Measurements from ENCODE around the gene LETM1.
A peak's percentile ranks its signal among the peaks of the same experiment; 100 is the strongest.

Gene LETM1

DNA sequence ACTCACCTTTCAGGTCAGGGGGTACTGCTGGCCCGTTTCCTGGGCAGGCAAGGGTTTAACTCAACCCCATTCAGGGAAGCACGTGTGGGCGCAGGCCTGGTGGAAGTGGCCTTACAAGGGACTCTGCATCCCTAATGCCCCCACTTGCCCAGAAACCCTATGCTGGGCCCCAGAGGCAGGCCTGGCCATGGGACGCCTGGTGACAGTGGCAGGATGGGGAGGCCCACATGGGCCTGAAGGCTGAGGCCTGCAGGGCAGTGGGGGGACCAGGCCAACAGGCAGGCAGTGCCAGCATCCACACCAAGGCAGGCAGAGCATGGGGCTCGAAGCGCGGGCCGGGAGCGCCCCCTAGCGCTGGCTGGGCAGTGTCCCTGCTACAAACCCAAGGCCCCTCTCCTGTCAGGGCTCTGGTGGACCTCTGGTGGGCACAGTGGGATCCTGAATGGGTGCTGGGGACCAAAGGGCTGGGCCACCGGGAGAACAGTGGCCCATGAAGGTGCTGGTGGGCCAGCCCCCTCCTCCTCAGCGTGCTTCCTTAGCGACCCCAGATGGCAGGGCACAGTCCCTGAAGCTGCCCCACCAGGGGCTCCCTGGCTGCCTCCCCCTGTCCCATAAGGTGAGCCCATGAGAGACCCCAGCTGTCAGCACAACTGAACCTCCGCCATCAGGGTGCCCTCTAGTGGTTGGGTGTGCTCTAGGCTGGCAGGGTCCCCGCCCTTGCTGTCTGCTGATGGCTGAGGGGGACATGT is 46.0 kb downstream of the LETM1 start:
- Histone ChIP-seq H3K36me3 (ENCODE audit: control insufficient read depth in 1 of 2, insufficient read depth in 2 of 2, low read depth in 1 of 2, low read length in 2 of 2) (peaks cover 28 to 47% of the 10 kb centered on the region in 2 experiments), H3K27ac (ENCODE audit: low read length, poor library complexity, severe bottlenecking) (no peak overlapping the region), H4K91ac (ENCODE audit: low read length) (no peak overlapping the region), H3K27me3 (ENCODE audit: control insufficient read depth in 1 of 2, insufficient read depth in 1 of 2, low read length in 2 of 2) (peaks cover 0 to 5% of the 10 kb centered on the region in 2 experiments), H3K9me3 (ENCODE audit: control insufficient read depth, low read length) (no peaks in the 10 kb centered on the region), H2BK15ac (ENCODE audit: low read depth, poor library complexity, severe bottlenecking) (peak overlapping the region; percentile 9), H3K79me1 (replicated peaks; ENCODE audit: low read length, poor library complexity, severe bottlenecking) (peaks cover 7% of the 10 kb centered on the region), H4K8ac (ENCODE audit: low read length) (no peak overlapping the region), H3K23ac (ENCODE audit: low read length in 2 of 2) (no peak overlapping the region), H3K18ac (ENCODE audit: low read depth in 1 of 2, low read length in 2 of 2) (peak overlapping the region in 1 of 2 experiments; percentile 11), H3K4me2 (ENCODE audit: low read length, poor library complexity, severe bottlenecking) (no peak overlapping the region), H2BK5ac (ENCODE audit: low read depth, low read length, poor library complexity, severe bottlenecking) (no peak overlapping the region), H3K9ac (ENCODE audit: low read length) (no peak overlapping the region), H3K4me1 (ENCODE audit: control insufficient read depth, insufficient read depth, low read depth, low read length) (peaks cover 2% of the 10 kb centered on the region), H3K4ac (ENCODE audit: low read depth in 1 of 2, low read length in 2 of 2) (no peak overlapping the region), H3K4me3 (ENCODE audit: insufficient read depth in 1 of 2, low read depth in 1 of 2, low read length in 2 of 2) (no peak overlapping the region), H2AK5ac (ENCODE audit: low read length, severe bottlenecking) (no peak overlapping the region), H2AFZ (ENCODE audit: low read depth, low read length) (no peak overlapping the region), H2BK12ac (ENCODE audit: low read length in 2 of 2) (no peak overlapping the region), H3K14ac (ENCODE audit: low read length in 2 of 2) (no peak overlapping the region), H2BK120ac (ENCODE audit: low read depth, low read length) (no peak overlapping the region)
- DNase-seq = peak; percentile 65
- WGBS = 24% methylated on average over 15 of the region's 15 CpGs

DNA sequence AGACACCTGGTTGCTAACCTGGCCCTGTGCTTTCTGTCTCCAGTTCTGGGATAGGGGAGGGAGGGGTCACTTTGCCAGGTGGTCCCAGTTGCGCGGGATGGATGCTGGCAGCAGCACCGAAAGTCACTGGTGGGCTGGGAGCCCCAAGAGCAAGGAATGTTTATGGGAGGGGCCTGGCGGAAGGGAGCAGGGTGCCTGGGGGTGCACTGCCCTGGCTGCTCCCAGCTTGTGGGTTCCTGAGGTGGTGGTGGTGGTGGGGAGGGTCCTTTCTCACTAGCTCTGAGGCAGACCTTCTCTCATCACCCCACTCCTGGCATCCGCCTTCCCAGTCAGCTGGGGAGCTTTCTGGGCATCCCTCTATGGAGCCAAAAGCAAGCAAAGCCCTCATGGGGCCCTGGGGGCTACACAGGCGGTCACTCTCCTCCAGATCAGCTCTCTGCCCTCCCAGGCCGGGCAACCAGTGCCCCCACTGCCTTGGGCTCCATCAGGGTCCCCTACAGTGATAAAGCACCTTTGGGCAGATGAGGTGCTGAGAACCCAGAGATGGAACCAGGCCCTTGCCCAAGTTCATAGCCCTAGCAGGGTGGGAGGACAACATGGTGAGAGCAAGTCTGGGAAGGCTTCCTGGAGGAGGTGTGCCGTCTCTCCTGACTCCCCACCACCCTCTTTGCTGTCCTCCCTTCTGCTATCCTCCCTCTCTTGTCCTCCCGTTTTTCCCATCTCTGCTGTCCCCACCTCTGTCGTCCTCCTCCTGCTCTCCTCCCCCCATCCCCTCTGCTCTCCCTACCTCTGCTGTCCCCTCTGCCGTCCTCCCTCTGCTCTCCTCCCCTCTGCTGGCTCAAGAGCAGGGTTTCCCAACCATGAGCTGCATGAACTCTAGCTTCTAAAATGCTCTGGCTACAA is 46.9 kb downstream of the LETM1 start:
- no peak for DNase-seq
- Histone ChIP-seq H3K4ac (ENCODE audit: low read depth in 1 of 2, low read length in 2 of 2) (no peak overlapping the region), H2AFZ (ENCODE audit: low read depth, low read length) (no peak overlapping the region), H3K79me1 (replicated peaks; ENCODE audit: low read length, poor library complexity, severe bottlenecking) (peaks cover 5% of the 10 kb centered on the region), H3K27ac (ENCODE audit: low read length, poor library complexity, severe bottlenecking) (no peak overlapping the region), H3K9me3 (ENCODE audit: control insufficient read depth, low read length) (no peaks in the 10 kb centered on the region), H4K8ac (ENCODE audit: low read length) (no peak overlapping the region), H3K23ac (ENCODE audit: low read length in 2 of 2) (no peak overlapping the region), H2BK120ac (ENCODE audit: low read depth, low read length) (no peak overlapping the region), H2AK5ac (ENCODE audit: low read length, severe bottlenecking) (no peak overlapping the region), H3K36me3 (ENCODE audit: control insufficient read depth in 1 of 2, insufficient read depth in 2 of 2, low read depth in 1 of 2, low read length in 2 of 2) (peaks cover 20 to 39% of the 10 kb centered on the region in 2 experiments), H3K4me2 (ENCODE audit: low read length, poor library complexity, severe bottlenecking) (no peak overlapping the region), H4K91ac (ENCODE audit: low read length) (no peak overlapping the region), H3K4me3 (ENCODE audit: insufficient read depth in 1 of 2, low read depth in 1 of 2, low read length in 2 of 2) (no peak overlapping the region), H2BK12ac (ENCODE audit: low read length in 2 of 2) (no peak overlapping the region), H3K14ac (ENCODE audit: low read length in 2 of 2) (no peak overlapping the region), H3K27me3 (ENCODE audit: control insufficient read depth in 1 of 2, insufficient read depth in 1 of 2, low read length in 2 of 2) (peaks cover 0 to 9% of the 10 kb centered on the region in 2 experiments), H3K4me1 (ENCODE audit: control insufficient read depth, insufficient read depth, low read depth, low read length) (peaks cover 2% of the 10 kb centered on the region), H3K18ac (ENCODE audit: low read depth in 1 of 2, low read length in 2 of 2) (no peak overlapping the region), H2BK5ac (ENCODE audit: low read depth, low read length, poor library complexity, severe bottlenecking) (no peak overlapping the region), H3K9ac (ENCODE audit: low read length) (no peak overlapping the region), H2BK15ac (ENCODE audit: low read depth, poor library complexity, severe bottlenecking) (no peak overlapping the region)
- 89% methylated on average over 11 of the region's 11 CpGs for WGBS

DNA sequence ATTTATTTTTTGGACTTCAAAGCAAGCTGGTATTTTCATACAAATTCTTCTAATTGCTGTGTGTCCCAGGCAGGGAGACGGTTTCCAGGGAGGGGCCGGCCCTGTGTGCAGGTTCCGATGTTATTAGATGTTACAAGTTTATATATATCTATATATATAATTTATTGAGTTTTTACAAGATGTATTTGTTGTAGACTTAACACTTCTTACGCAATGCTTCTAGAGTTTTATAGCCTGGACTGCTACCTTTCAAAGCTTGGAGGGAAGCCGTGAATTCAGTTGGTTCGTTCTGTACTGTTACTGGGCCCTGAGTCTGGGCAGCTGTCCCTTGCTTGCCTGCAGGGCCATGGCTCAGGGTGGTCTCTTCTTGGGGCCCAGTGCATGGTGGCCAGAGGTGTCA is 47.6 kb downstream of the LETM1 start:
- Histone ChIP-seq H3K18ac (ENCODE audit: low read depth in 1 of 2, low read length in 2 of 2) (no peak overlapping the region), H3K79me1 (replicated peaks; ENCODE audit: low read length, poor library complexity, severe bottlenecking) (peaks cover 5% of the 10 kb centered on the region), H4K91ac (ENCODE audit: low read length) (no peak overlapping the region), H3K23ac (ENCODE audit: low read length in 2 of 2) (no peak overlapping the region), H2BK120ac (ENCODE audit: low read depth, low read length) (no peak overlapping the region), H2BK15ac (ENCODE audit: low read depth, poor library complexity, severe bottlenecking) (no peak overlapping the region), H3K9ac (ENCODE audit: low read length) (no peak overlapping the region), H3K27ac (ENCODE audit: low read length, poor library complexity, severe bottlenecking) (no peak overlapping the region), H2AFZ (ENCODE audit: low read depth, low read length) (no peak overlapping the region), H3K36me3 (ENCODE audit: control insufficient read depth in 1 of 2, insufficient read depth in 2 of 2, low read depth in 1 of 2, low read length in 2 of 2) (peaks cover 13 to 32% of the 10 kb centered on the region in 2 experiments), H3K14ac (ENCODE audit: low read length in 2 of 2) (no peak overlapping the region), H3K4me1 (ENCODE audit: control insufficient read depth, insufficient read depth, low read depth, low read length) (peaks cover 2% of the 10 kb centered on the region), H3K4ac (ENCODE audit: low read depth in 1 of 2, low read length in 2 of 2) (no peak overlapping the region), H3K9me3 (ENCODE audit: control insufficient read depth, low read length) (no peaks in the 10 kb centered on the region), H4K8ac (ENCODE audit: low read length) (no peak overlapping the region), H3K4me2 (ENCODE audit: low read length, poor library complexity, severe bottlenecking) (no peak overlapping the region), H3K4me3 (ENCODE audit: insufficient read depth in 1 of 2, low read depth in 1 of 2, low read length in 2 of 2) (no peak overlapping the region), H2BK12ac (ENCODE audit: low read length in 2 of 2) (no peak overlapping the region), H2AK5ac (ENCODE audit: low read length, severe bottlenecking) (no peak overlapping the region), H3K27me3 (ENCODE audit: control insufficient read depth in 1 of 2, insufficient read depth in 1 of 2, low read length in 2 of 2) (peaks cover 0 to 13% of the 10 kb centered on the region in 2 experiments), H2BK5ac (ENCODE audit: low read depth, low read length, poor library complexity, severe bottlenecking) (no peak overlapping the region)
- 82% methylated on average over 3 of the region's 6 CpGs for WGBS
- DNase-seq = no peak

DNA sequence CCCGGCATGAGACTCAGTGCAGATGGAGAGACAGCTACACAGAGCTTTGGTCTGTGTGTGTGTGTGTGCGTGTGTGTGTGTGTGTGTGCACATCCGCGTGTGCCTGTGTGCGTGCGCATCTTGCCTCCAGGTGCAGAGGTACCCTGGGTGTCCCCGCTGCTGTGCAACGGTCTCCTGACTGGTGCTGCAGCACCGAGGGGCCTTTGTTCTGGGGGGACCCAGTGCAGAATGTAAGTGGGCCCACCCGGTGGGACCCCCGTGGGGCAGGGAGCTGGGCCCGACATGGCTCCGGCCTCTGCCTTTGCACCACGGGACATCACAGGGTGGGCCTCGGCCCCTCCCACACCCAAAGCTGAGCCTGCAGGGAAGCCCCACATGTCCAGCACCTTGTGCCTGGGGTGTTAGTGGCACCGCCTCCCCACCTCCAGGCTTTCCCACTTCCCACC is 48.6 kb downstream of the LETM1 start:
- Histone ChIP-seq H3K79me1 (replicated peaks; ENCODE audit: low read length, poor library complexity, severe bottlenecking) (peaks cover 5% of the 10 kb centered on the region), H3K27ac (ENCODE audit: low read length, poor library complexity, severe bottlenecking) (no peak overlapping the region), H2BK15ac (ENCODE audit: low read depth, poor library complexity, severe bottlenecking) (no peak overlapping the region), H3K27me3 (ENCODE audit: control insufficient read depth in 1 of 2, insufficient read depth in 1 of 2, low read length in 2 of 2) (peaks cover 0 to 21% of the 10 kb centered on the region in 2 experiments), H3K23ac (ENCODE audit: low read length in 2 of 2) (no peak overlapping the region), H2BK120ac (ENCODE audit: low read depth, low read length) (no peak overlapping the region), H3K9me3 (ENCODE audit: control insufficient read depth, low read length) (no peaks in the 10 kb centered on the region), H3K4ac (ENCODE audit: low read depth in 1 of 2, low read length in 2 of 2) (no peak overlapping the region), H4K8ac (ENCODE audit: low read length) (no peak overlapping the region), H2AFZ (ENCODE audit: low read depth, low read length) (no peak overlapping the region), H3K4me1 (ENCODE audit: control insufficient read depth, insufficient read depth, low read depth, low read length) (peaks cover 2% of the 10 kb centered on the region), H2BK5ac (ENCODE audit: low read depth, low read length, poor library complexity, severe bottlenecking) (no peak overlapping the region), H4K91ac (ENCODE audit: low read length) (no peak overlapping the region), H2BK12ac (ENCODE audit: low read length in 2 of 2) (no peak overlapping the region), H3K9ac (ENCODE audit: low read length) (no peak overlapping the region), H3K14ac (ENCODE audit: low read length in 2 of 2) (no peak overlapping the region), H3K18ac (ENCODE audit: low read depth in 1 of 2, low read length in 2 of 2) (no peak overlapping the region), H2AK5ac (ENCODE audit: low read length, severe bottlenecking) (no peak overlapping the region), H3K4me2 (ENCODE audit: low read length, poor library complexity, severe bottlenecking) (no peak overlapping the region), H3K36me3 (ENCODE audit: control insufficient read depth in 1 of 2, insufficient read depth in 2 of 2, low read depth in 1 of 2, low read length in 2 of 2) (peaks cover 4 to 24% of the 10 kb centered on the region in 2 experiments), H3K4me3 (ENCODE audit: insufficient read depth in 1 of 2, low read depth in 1 of 2, low read length in 2 of 2) (no peak overlapping the region)
- 88% methylated on average over 16 of the region's 16 CpGs for WGBS
- DNase-seq = peak; percentile 15

Data from mesenchymal stem cell (in vitro differentiated cells and primary cell).